ENCODE measurements around the gene PLAAT4.
"Not testable (repeated sequence)": the region's sequence is repeated elsewhere in the genome, so short reads cannot be mapped to it uniquely, and the experiment has no call there.

PLAAT4 gene

DNA sequence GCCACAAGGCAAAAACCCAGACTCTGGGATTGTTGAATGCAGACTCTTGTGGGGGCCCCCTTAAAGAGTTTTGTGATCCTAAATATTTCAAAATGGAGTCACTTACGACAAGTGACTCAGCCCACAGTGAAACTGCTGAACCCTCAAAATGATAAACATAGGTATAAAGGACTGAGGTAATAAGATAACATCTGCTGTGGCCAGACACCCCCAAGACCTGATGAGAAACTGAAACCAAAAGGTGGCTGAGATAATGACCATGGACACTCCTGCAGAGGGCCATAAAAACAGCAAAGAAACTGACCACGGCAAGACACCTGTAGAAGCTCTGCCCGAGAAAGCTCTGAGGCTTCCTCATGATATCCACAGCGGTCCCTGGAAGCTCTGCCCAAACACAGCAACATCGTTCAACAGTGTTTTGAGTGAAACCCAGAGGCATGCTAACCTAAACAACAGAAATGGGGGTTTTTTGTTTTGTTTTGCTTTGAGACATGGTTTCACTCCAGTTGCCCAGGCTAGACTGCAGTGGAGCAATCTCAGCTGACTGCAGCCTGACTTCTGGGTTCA, 1.6 kb upstream of the PLAAT4 start:
- no peak for DNase-seq (ENCODE audit: low read depth in 1 of 2, low spot score in 1 of 2)
- no peak for TF ChIP-seq JUND (IDR thresholded peaks at IDR 0.05; ENCODE audit: low read depth)
- in situ Hi-C loops (cut with HindIII; ENCODE audit: low pct_unique_long_range_greater_than_20kb, low sequenced_read_pairs): no loop called here

- no peak for TF ChIP-seq JUND (IDR thresholded peaks at IDR 0.05; ENCODE audit: low read depth)
- in situ Hi-C loops (cut with HindIII; ENCODE audit: low pct_unique_long_range_greater_than_20kb, low sequenced_read_pairs): no loop called here
- DNase-seq (ENCODE audit: low read depth in 1 of 2, low spot score in 1 of 2): no peak
Measured at GRCh38 chr11:63535734-63536133, 874 bp upstream of the PLAAT4 start.

- in situ Hi-C loops (cut with HindIII; ENCODE audit: low pct_unique_long_range_greater_than_20kb, low sequenced_read_pairs): no loop called here
- DNase-seq (ENCODE audit: low read depth in 1 of 2, low spot score in 1 of 2): peak; percentile 16 to 41
- no peak for TF ChIP-seq JUND (IDR thresholded peaks at IDR 0.05; ENCODE audit: low read depth)
Measured at GRCh38 chr11:63537293-63538101, 889 bp downstream of the PLAAT4 start.

DNA sequence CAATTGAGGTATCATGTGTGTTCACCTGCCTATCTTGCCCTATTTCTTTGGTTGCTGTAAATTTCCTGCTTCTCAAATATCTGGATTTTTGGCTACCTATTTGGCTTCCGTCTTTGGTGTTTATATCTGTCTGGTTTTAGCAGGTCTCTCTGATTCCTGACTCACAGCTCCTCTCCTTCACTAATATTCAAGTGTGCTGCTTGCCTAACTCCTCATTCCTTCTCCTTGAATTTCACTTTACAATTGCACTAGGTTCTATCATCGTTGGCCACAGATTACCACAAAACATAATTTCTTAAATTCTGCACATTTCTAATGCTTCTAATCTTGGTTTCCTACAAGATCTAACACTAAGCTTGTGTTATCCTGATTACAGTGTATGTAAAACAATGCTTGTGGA, 5.9 kb downstream of the PLAAT4 start:
- DNase-seq (ENCODE audit: low read depth in 1 of 2, low spot score in 1 of 2); in situ Hi-C loops (cut with HindIII; ENCODE audit: low pct_unique_long_range_greater_than_20kb, low sequenced_read_pairs): not testable (repeated sequence)

DNA sequence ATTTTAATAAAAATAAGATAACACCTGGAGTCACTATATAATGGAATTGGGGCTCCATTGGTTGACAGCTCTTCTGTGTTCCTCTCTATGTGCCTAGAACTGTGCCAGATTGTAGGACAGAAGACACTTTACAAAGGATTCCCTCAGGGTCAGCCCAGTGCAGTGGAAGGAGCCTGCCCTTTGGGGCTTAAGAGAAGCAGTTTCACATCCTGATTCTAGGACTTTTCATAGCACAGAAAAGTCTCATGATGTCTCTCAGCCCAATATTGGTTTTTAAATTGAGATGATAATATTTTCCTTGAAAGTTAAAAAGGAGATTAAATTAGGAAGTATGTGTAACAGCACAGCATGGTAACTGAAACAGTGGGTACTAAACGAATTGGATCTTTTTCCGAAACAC, 7.1 kb downstream of the PLAAT4 start:
- TF ChIP-seq JUND (IDR thresholded peaks at IDR 0.05; ENCODE audit: low read depth): no peak
- in situ Hi-C loops (cut with HindIII; ENCODE audit: low pct_unique_long_range_greater_than_20kb, low sequenced_read_pairs): no loop called here
- DNase-seq (ENCODE audit: low read depth in 1 of 2, low spot score in 1 of 2): no peak

GRCh38 chr11:63547061-63547460, 10.5 kb downstream of the PLAAT4 start:
- in situ Hi-C loops (cut with HindIII; ENCODE audit: low pct_unique_long_range_greater_than_20kb, low sequenced_read_pairs): no loop called here
- no peak for DNase-seq (ENCODE audit: low read depth in 1 of 2, low spot score in 1 of 2)
- no peak for TF ChIP-seq JUND (IDR thresholded peaks at IDR 0.05; ENCODE audit: low read depth)

DNA sequence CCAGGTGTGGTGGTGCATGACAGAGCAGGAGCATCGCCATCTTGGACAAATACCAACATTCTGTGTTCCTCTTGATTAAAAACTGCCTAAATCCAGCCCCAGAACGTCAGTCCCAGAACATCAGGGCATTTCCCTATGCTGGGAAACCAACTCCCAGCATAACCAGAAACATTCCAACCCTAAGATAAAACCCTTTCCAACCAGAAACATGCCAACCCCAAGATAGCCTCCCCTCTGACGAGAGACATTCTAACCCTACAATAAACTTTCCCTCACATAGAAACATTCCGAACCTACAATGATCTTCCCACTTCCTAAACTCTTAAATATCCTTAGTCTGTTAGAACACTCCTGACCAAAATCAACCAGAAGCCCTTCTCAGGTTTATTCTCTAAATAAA, 11.6 kb downstream of the PLAAT4 start:
- in situ Hi-C loops (cut with HindIII; ENCODE audit: low pct_unique_long_range_greater_than_20kb, low sequenced_read_pairs): no loop called here
- no peak for DNase-seq (ENCODE audit: low read depth in 1 of 2, low spot score in 1 of 2)
- no peak for TF ChIP-seq JUND (IDR thresholded peaks at IDR 0.05; ENCODE audit: low read depth)

GRCh38 chr11:63549411-63549810, 12.8 kb downstream of the PLAAT4 start:
- TF ChIP-seq JUND (IDR thresholded peaks at IDR 0.05; ENCODE audit: low read depth): no peak
- in situ Hi-C loops (cut with HindIII; ENCODE audit: low pct_unique_long_range_greater_than_20kb, low sequenced_read_pairs): no loop called here
- DNase-seq (ENCODE audit: low read depth in 1 of 2, low spot score in 1 of 2): no peak

DNA sequence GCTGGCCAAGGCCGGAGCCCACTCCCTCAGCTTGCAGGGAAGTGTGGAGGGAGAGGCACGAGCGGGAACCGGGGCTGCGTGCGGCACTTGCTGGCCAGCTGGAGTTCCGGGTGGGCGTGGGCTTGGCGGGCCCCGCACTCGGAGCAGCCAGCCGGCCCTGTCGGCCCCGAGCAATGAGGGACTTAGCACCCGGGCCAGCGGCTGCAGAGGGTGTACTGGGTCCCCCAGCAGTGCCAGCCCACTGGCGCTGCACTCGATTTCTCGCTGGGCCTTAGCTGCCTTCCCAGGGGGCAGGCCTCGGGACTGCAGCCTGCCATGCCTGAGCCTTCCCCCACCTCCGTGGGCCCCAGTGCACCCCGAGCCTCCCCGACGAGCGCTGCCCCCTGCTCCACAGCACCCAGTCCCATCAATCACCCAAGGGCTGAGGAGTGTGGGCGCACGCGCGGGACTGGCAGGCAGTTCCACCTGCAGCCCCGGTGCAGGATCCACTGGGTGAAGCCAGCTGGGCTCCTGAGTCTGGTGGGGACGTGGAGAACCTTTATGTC, 13.6 kb downstream of the PLAAT4 start:
- in situ Hi-C loops (cut with HindIII; ENCODE audit: low pct_unique_long_range_greater_than_20kb, low sequenced_read_pairs); DNase-seq (ENCODE audit: low read depth in 1 of 2, low spot score in 1 of 2): not testable (repeated sequence)

GRCh38 chr11:63551091-63551888, 14.7 kb downstream of the PLAAT4 start:
- no peak for TF ChIP-seq JUND (IDR thresholded peaks at IDR 0.05; ENCODE audit: low read depth)
- in situ Hi-C loops (cut with HindIII; ENCODE audit: low pct_unique_long_range_greater_than_20kb, low sequenced_read_pairs): no loop called here
- DNase-seq (ENCODE audit: low read depth in 1 of 2, low spot score in 1 of 2): no peak

DNA sequence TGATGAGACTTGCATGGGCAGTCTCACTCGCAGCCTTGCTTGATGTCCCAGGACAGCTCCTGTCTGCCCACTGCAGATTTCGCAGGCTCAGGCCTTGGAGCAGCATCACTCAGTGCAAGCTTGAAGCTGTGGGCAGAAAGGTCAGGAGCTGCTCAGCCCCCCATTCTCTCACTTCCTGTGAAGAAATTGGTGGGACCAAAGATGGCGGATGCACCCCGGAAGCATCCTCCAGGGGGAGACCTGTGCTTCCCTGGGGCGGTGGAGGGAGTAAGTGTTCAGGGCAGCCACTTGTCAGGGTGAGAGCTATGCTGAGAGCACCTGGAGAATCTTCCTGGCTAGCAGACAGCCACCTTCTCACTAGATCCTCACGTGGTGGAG, 15.3 kb downstream of the PLAAT4 start:
- in situ Hi-C loops (cut with HindIII; ENCODE audit: low pct_unique_long_range_greater_than_20kb, low sequenced_read_pairs): no loop called here
- no peak for TF ChIP-seq JUND (IDR thresholded peaks at IDR 0.05; ENCODE audit: low read depth)
- no peak for DNase-seq (ENCODE audit: low read depth in 1 of 2, low spot score in 1 of 2)

DNA sequence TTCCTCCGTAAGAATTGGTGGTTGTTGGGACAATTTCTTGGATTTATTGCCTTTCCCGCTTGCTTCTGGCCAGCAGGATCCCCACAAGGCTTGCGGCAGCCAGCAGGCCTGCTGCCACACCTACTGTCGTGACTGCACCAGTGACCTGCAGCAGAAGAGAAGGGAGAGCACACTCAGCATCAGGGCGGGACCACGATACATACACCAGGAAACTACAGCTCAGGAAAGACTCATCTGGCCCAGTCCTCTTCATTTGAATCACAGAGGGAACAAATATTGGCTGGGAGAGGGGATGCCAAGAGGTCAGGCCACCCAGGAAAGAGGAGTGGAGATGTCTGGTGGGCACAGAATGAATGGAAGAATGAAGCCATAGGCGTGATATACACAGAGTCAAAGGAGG, 16.3 kb downstream of the PLAAT4 start:
- DNase-seq (ENCODE audit: low read depth in 1 of 2, low spot score in 1 of 2): no peak
- in situ Hi-C loops (cut with HindIII; ENCODE audit: low pct_unique_long_range_greater_than_20kb, low sequenced_read_pairs): no loop called here
- TF ChIP-seq JUND (IDR thresholded peaks at IDR 0.05; ENCODE audit: low read depth): no peak

GRCh38 chr11:63553759-63554158, 17.2 kb downstream of the PLAAT4 start:
- in situ Hi-C loops (cut with HindIII; ENCODE audit: low pct_unique_long_range_greater_than_20kb, low sequenced_read_pairs): no loop called here
- TF ChIP-seq JUND (IDR thresholded peaks at IDR 0.05; ENCODE audit: low read depth): no peak
- no peak for DNase-seq (ENCODE audit: low read depth in 1 of 2, low spot score in 1 of 2)

Data from T47D (cell line).